Adrenal gland (tissue), 12 donors: ENCODE data around the gene HDAC4. TPM values are rescaled to one million over a fixed set of nuclear protein-coding genes. Genes with fewer than 3 reads are reported as not detected.

Experiments used
- DNase-seq, 7 donors: peaks; one replicate each; pipeline ENCODE4 v3.0.0-alpha.2; 2019 to 2020
- H3K27ac ChIP-seq, 5 donors: fragments of 200-600 bp; sonication (generic) in 4 of 5; 1 replicate in 3 of 5; 2 replicates in 2 of 5; pipeline versions ENCODE4 v1.5.1 to v1.8.0; 2016 to 2020; ENCODE audit warnings: mild to moderate bottlenecking in 1 of 5
- H3K27me3 ChIP-seq: fragments of 200-600 bp; 2 replicates; pipeline ENCODE4 v1.8.0; 2021
- H3K36me3 ChIP-seq, 2 donors: fragments of 200-600 bp; replicated peaks in 1 of 2; 1 replicate in 1 of 2; 2 replicates in 1 of 2; pipeline versions ENCODE4 v1.5.1 to v1.8.0; 2018 to 2022
- H3K4me1 ChIP-seq, 2 donors: fragments of 200-600 bp; replicated peaks in 1 of 2; 1 replicate in 1 of 2; 2 replicates in 1 of 2; pipeline versions ENCODE4 v1.5.1 to v1.8.0; 2018 to 2021
- H3K4me3 ChIP-seq, 4 donors: fragments of 200-600 bp; sonication (generic) in 3 of 4; one replicate each; pipeline ENCODE4 v1.5.1; 2016 to 2018
- H3K9me3 ChIP-seq, 3 donors: fragments of 200-600 bp; sonication (generic) in 1 of 3; replicated peaks in 1 of 3; 1 replicate in 2 of 3; 2 replicates in 1 of 3; pipeline versions ENCODE4 v1.5.1 to v1.8.0; 2016 to 2021
- POLR2A ChIP-seq, 2 donors: fragments of 450-650 bp; IDR thresholded peaks; one replicate each; pipeline ENCODE4 v1.6.1; 2017; ENCODE audit warnings: antibody characterized with exemption in 2 of 2, mild to moderate bottlenecking in 2 of 2, moderate library complexity in 1 of 2
- WGBS, 4 donors: extraction: QIAGEN DNeasy Blood & Tissue Kit in 2 of 4; methylation state at CpG; one replicate each; pipeline versions ENCODE4 v1.1.5 to v1.1.7; 2013 to 2017; 5-methylcytosine and 5-hydroxymethylcytosine counted together
- intact Hi-C, 2 donors: fragments of 100-400 bp; cut with DNase I; formaldehyde crosslinking; loops; one replicate each; pipeline versions ENCODE4 v1.14.1 to v1.15.0; 2022 to 2023
- polyA plus RNA-seq, 3 donors: library from polyadenylated mRNA; stranded (reverse); fragments of 200-250 nt in 2 of 3; fragments of 350-450 nt in 1 of 3; fragmentation: Illumina TruSeq in 1 of 3; extraction: RNeasy Lipid Tissue Mini Kit (QIAGEN cat#74804) in 1 of 3; gene quantifications; one replicate each; pipeline ENCODE4 v1.2.3, GENCODE V29; 2013 to 2014
- total RNA-seq, 9 donors: library from RNA; depleted of rRNA in 4 of 9; stranded (reverse); fragments of >200 nt in 4 of 9; fragments of 120-200 nt in 1 of 9; fragmentation: NEBNext Ultra II Directional in 1 of 9; extraction: Animal tissue kit (Norgen Biotek cat#: 25700) in 1 of 9; gene quantifications; one replicate each; pipeline versions ENCODE4 v1.1.0 to v1.2.4, GENCODE V29; 2013 to 2023
- TF ChIP-seq, protein P1 (sequence below), 6 experiments: fragments of 450-650 bp in 4 of 6; fragments of 200-600 bp in 2 of 6; sonication (generic) in 1 of 6; IDR thresholded peaks; 1 replicate in 5 of 6; 2 replicates in 1 of 6; pipeline versions ENCODE4 v1.5.1 to v1.8.0; 2016 to 2021; ENCODE audit warnings: antibody characterized with exemption in 6 of 6, mild to moderate bottlenecking in 2 of 6, moderate library complexity in 1 of 6
- donor health status: healthy with polysubstance abuse.
- donor health status: Bipolar disorder and iron deficiency.
- donor health status: DM: yes; HTN: yes; CAD: no.
- donor health status: DM: no; HTN: no; CAD: no.
- donor health status: DM: no; HTN: no; CAD: no.
- donor health status: DM: yes; HTN: yes; CAD: no.

The HDAC4 gene
- total and polyA plus RNA-seq, 12 donors, result 8.3 to 88.9 (median 28.7) TPM

DNA sequence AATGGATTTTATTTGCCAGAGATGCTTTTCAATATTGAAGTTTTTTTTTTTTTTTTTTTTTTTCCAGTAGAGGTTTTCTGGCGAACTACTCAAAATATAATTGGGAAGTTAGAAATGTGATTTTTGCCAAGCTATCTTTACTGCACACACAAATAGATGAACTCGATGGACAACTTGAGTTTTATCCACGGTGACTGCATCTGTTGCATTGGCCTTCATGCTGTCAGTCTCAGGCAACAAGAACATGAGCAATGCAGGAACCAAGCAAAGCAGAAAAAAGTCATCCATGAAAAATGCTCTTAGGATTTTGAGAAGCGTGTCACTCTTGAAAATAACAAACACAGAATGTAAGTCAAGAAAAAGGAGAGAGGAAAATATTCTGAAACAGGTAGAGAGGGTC lies 22.7 kb upstream of the HDAC4 start:
- TF ChIP-seq, protein P1, sequence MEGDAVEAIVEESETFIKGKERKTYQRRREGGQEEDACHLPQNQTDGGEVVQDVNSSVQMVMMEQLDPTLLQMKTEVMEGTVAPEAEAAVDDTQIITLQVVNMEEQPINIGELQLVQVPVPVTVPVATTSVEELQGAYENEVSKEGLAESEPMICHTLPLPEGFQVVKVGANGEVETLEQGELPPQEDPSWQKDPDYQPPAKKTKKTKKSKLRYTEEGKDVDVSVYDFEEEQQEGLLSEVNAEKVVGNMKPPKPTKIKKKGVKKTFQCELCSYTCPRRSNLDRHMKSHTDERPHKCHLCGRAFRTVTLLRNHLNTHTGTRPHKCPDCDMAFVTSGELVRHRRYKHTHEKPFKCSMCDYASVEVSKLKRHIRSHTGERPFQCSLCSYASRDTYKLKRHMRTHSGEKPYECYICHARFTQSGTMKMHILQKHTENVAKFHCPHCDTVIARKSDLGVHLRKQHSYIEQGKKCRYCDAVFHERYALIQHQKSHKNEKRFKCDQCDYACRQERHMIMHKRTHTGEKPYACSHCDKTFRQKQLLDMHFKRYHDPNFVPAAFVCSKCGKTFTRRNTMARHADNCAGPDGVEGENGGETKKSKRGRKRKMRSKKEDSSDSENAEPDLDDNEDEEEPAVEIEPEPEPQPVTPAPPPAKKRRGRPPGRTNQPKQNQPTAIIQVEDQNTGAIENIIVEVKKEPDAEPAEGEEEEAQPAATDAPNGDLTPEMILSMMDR (IDR thresholded peaks at IDR 0.05), result no peak
- no peak for TF ChIP-seq POLR2A (IDR thresholded peaks at IDR 0.05)
- WGBS, 4 donors, result 81 to 88% (median 81%) methylated on average over 4 of the region's 4 CpGs
- no peaks in the 10 kb centered on the region for H3K9me3 ChIP-seq
- H3K27me3 ChIP-seq, result no peaks in the 10 kb centered on the region
- intact Hi-C loops, result no loop called here
- no peaks in the 10 kb centered on the region for H3K36me3 ChIP-seq
- no peak for DNase-seq
- H3K4me3 ChIP-seq, result no peak overlapping the region
- H3K27ac ChIP-seq, result no peak overlapping the region
- no peaks in the 10 kb centered on the region for H3K4me1 ChIP-seq

DNA sequence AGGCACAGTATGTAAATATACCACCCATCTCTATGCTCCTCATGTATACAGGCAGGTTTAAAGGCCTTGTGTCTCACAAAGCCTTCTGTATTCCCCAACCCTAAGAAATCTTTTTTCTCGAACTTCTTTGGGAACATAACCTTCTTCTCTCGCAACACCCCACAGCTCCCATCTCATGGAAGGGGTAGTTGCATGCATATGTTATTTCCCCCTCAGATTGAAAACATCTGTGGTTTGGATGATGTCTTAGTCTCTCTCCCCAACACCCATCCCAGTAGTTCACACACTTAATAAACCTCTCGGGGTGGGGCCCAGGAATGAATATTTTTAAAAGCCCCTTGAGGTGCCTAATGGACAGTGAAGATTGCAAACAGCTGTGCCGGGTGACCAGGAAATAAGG lies 21.0 kb upstream of the HDAC4 start:
- no peak for DNase-seq
- H3K9me3 ChIP-seq, result no peaks in the 10 kb centered on the region
- TF ChIP-seq, protein P1 (IDR thresholded peaks at IDR 0.05), result no peak
- no peak for TF ChIP-seq POLR2A (IDR thresholded peaks at IDR 0.05)
- H3K27me3 ChIP-seq, result no peaks in the 10 kb centered on the region
- no peak overlapping the region for H3K27ac ChIP-seq
- H3K4me3 ChIP-seq, result no peak overlapping the region
- intact Hi-C loops, result no loop called here
- 73 to 82% (median 78%) methylated on average over 4 of the region's 4 CpGs for WGBS, 4 donors
- no peaks in the 10 kb centered on the region for H3K36me3 ChIP-seq
- H3K4me1 ChIP-seq, result no peaks in the 10 kb centered on the region

DNA sequence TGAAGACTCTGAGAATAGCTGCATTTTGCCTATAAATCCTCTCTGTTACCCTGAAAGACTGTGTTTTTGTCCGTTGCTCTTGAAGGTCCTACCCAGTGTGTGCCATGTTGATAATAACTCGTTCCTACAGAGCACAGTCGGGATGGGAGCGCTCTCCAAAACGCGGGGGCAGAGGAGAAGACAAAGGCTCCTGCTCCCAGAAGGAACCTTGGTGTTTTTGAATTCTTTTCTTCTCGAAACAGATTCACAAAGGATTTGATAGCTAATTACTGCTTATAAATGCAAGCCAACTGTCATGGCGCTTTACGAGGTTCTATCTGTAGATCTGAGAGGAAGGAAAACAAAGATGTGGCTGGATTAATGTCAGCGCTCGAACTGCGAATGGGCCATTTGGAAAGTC lies 19.3 kb upstream of the HDAC4 start:
- no peaks in the 10 kb centered on the region for H3K9me3 ChIP-seq
- no peak for TF ChIP-seq POLR2A (IDR thresholded peaks at IDR 0.05)
- TF ChIP-seq, protein P1 (IDR thresholded peaks at IDR 0.05), result no peak
- DNase-seq, result no peak
- H3K4me3 ChIP-seq, result no peak overlapping the region
- intact Hi-C loops, result no loop called here
- H3K36me3 ChIP-seq, result no peaks in the 10 kb centered on the region
- H3K4me1 ChIP-seq, result no peaks in the 10 kb centered on the region
- no peaks in the 10 kb centered on the region for H3K27me3 ChIP-seq
- H3K27ac ChIP-seq, result no peak overlapping the region
- WGBS, 4 donors, result 84 to 88% (median 86%) methylated on average over 12 of the region's 12 CpGs

DNA sequence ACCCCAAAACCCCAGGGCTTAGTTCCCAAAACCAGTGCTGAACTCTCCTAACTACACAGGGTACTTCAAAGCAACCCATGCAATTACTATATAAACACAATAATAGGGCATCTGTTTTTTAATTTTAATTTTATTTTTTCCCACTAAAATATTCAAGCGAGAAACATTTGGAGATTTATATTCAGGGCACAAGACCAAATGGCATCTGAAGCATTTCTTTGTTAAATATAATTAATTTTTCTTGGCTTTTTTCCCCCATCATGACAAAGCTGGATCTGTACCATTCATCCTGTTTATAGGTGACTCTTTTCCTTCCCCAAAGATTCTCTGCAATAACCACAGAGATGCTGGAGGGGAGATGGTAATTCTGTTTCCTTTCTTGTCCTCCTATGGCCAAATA lies 18.1 kb upstream of the HDAC4 start:
- Histone ChIP-seq H3K27me3 (no peaks in the 10 kb centered on the region), H3K27ac (no peak overlapping the region), H3K4me3 (no peak overlapping the region), H3K36me3 (no peaks in the 10 kb centered on the region), H3K4me1 (no peaks in the 10 kb centered on the region), H3K9me3 (no peaks in the 10 kb centered on the region)
- TF ChIP-seq, protein P1 (IDR thresholded peaks at IDR 0.05), result no peak
- no peak for TF ChIP-seq POLR2A (IDR thresholded peaks at IDR 0.05)
- WGBS, 4 donors, result 75 to 92% (median 80%) methylated on average over 1 of the region's 1 CpG
- intact Hi-C loops, result no loop called here
- no peak for DNase-seq
